CD14-positive monocyte (primary cell): ENCODE measurements around the gene DGKB. TPM values are rescaled to one million over a fixed set of nuclear protein-coding genes. Genes with fewer than 3 reads are reported as not detected.

ENCODE experiments used
- DNase-seq, 3 donors: peaks; one replicate each; pipeline ENCODE4 v3.0.0-alpha.2; 2011 to 2022
- H2AFZ ChIP-seq: 2 replicates; pipeline ENCODE4 v1.6.0; 2012; ENCODE audit warnings: mild to moderate bottlenecking, low read depth, low read length, inconsistent platforms; ENCODE audit not compliant: insufficient read depth, poor library complexity, severe bottlenecking
- H3K27ac ChIP-seq, 2 donors: 1 replicate in 1 of 2; 2 replicates in 1 of 2; pipeline ENCODE4 v1.5.1; 2012 to 2013; ENCODE audit warnings: low read length in 2 of 2, control low read depth in 1 of 2, inconsistent platforms in 1 of 2, low read depth in 1 of 2, mild to moderate bottlenecking in 1 of 2
- H3K27me3 ChIP-seq, 2 donors: one replicate each; pipeline versions ENCODE4 v1.6.0 to v1.6.1; 2011 to 2013; ENCODE audit warnings: low read length in 2 of 2; ENCODE audit not compliant: control insufficient read depth in 2 of 2, insufficient read depth in 2 of 2
- H3K36me3 ChIP-seq, 2 donors: replicated peaks in 1 of 2; 1 replicate in 1 of 2; 2 replicates in 1 of 2; pipeline versions ENCODE4 v1.5.1 to v1.6.1; 2012 to 2013; ENCODE audit warnings: low read length in 2 of 2, control low read depth in 1 of 2, inconsistent platforms in 1 of 2, mild to moderate bottlenecking in 1 of 2; ENCODE audit not compliant: insufficient read depth in 2 of 2, control insufficient read depth in 1 of 2
- H3K4me1 ChIP-seq, 2 donors: 1 replicate in 1 of 2; 2 replicates in 1 of 2; pipeline versions ENCODE4 v1.5.1 to v1.6.1; 2012 to 2013; ENCODE audit warnings: low read length in 2 of 2, control low read depth in 1 of 2, inconsistent platforms in 1 of 2, mild to moderate bottlenecking in 1 of 2, moderate library complexity in 1 of 2; ENCODE audit not compliant: insufficient read depth in 2 of 2, control insufficient read depth in 1 of 2
- H3K4me2 ChIP-seq: replicated peaks from 2 replicates; pipeline ENCODE3; 2012; ENCODE audit warnings: low read length, moderate library complexity, mild to moderate bottlenecking; ENCODE audit not compliant: poor library complexity, severe bottlenecking; ENCODE audit errors: extremely low read depth
- H3K4me3 ChIP-seq, 3 experiments: fragments of 200-600 bp in 1 of 3; sonication (generic) in 1 of 3; replicated peaks in 1 of 3; 1 replicate in 2 of 3; 2 replicates in 1 of 3; pipeline ENCODE4 v1.5.1; 2011 to 2013; ENCODE audit warnings: low read length in 3 of 3, mild to moderate bottlenecking in 3 of 3, control low read depth in 2 of 3, low read depth in 2 of 3, inconsistent platforms in 1 of 3, moderate library complexity in 1 of 3
- H3K79me2 ChIP-seq: 2 replicates; pipeline ENCODE4 v1.6.0; 2012; ENCODE audit warnings: mild to moderate bottlenecking, control low read depth, inconsistent platforms, low read length, moderate library complexity; ENCODE audit not compliant: insufficient read depth
- H3K9ac ChIP-seq: 2 replicates; pipeline ENCODE4 v1.6.0; 2017; ENCODE audit warnings: low read length, mild to moderate bottlenecking; ENCODE audit not compliant: insufficient read depth, poor library complexity, severe bottlenecking
- H3K9me3 ChIP-seq, 2 donors: replicated peaks in 1 of 2; 1 replicate in 1 of 2; 2 replicates in 1 of 2; pipeline versions ENCODE4 v1.5.1 to v1.6.1; 2012 to 2013; ENCODE audit warnings: low read length in 2 of 2, control low read depth in 1 of 2; ENCODE audit not compliant: control insufficient read depth in 1 of 2, insufficient read depth in 1 of 2
- H4K20me1 ChIP-seq: 2 replicates; pipeline ENCODE4 v1.6.0; 2012; ENCODE audit warnings: mild to moderate bottlenecking, low read length, control low read depth, moderate library complexity; ENCODE audit not compliant: insufficient read depth
- H3K27ac Mint-ChIP-seq, 7 donors: one replicate each; pipeline ENCODE4 v1.8.0; 2020; ENCODE audit warnings: mild to moderate bottlenecking in 7 of 7, mixed read lengths in 7 of 7, moderate library complexity in 6 of 7, inconsistent platforms in 2 of 7
- H3K27me3 Mint-ChIP-seq, 3 donors: one replicate each; pipeline ENCODE4 v1.8.0; 2021 to 2022; ENCODE audit warnings: low read depth in 3 of 3, mild to moderate bottlenecking in 3 of 3, mixed read lengths in 3 of 3, moderate library complexity in 3 of 3, inconsistent platforms in 1 of 3
- H3K36me3 Mint-ChIP-seq, 2 donors: one replicate each; pipeline ENCODE4 v1.8.0; 2020; ENCODE audit warnings: mixed read lengths in 2 of 2, inconsistent platforms in 1 of 2, mild to moderate bottlenecking in 1 of 2
- H3K4me1 Mint-ChIP-seq: one replicate; pipeline ENCODE4 v1.8.0; 2020; ENCODE audit warnings: mild to moderate bottlenecking, mixed read lengths
- H3K4me3 Mint-ChIP-seq, 2 donors: one replicate each; pipeline ENCODE4 v1.8.0; 2020; ENCODE audit warnings: mild to moderate bottlenecking in 2 of 2, mixed read lengths in 2 of 2, moderate library complexity in 1 of 2
- H3K9me3 Mint-ChIP-seq, 7 donors: one replicate each; pipeline ENCODE4 v1.8.0; 2020 to 2022; ENCODE audit warnings: mixed read lengths in 7 of 7, mild to moderate bottlenecking in 6 of 7, moderate library complexity in 6 of 7, inconsistent platforms in 2 of 7
- WGBS: methylation state at CpG from one replicate; pipeline ENCODE4 v1.1.5; 2013; ENCODE audit warnings: missing lambda C conversion rate; ENCODE audit not compliant: insufficient coverage; 5-methylcytosine and 5-hydroxymethylcytosine counted together
- intact Hi-C, 2 donors: fragments of 100-400 bp; cut with micrococcal nuclease; formaldehyde crosslinking; loops; one replicate each; pipeline versions ENCODE4 v1.15.0 to v1.15.1; 2023
- polyA plus RNA-seq, 3 donors: library from polyadenylated mRNA; depleted of rRNA in 1 of 3; unstranded in 2 of 3; stranded (reverse) in 1 of 3; fragments of 300-500 nt in 2 of 3; fragments of >200 nt in 1 of 3; fragmentation: Illumina TruSeq in 2 of 3; gene quantifications; 1 replicate in 2 of 3; 2 replicates in 1 of 3; pipeline ENCODE4 v1.2.3, GENCODE V29; 2012 to 2021
- TF ChIP-seq, protein P1 (sequence below): fragments of 200-600 bp; IDR thresholded peaks from one replicate; pipeline ENCODE4 v1.8.0; 2022; ENCODE audit warnings: antibody characterized with exemption, mild to moderate bottlenecking

Gene DGKB
- polyA plus RNA-seq, 3 donors: not detected

DNA sequence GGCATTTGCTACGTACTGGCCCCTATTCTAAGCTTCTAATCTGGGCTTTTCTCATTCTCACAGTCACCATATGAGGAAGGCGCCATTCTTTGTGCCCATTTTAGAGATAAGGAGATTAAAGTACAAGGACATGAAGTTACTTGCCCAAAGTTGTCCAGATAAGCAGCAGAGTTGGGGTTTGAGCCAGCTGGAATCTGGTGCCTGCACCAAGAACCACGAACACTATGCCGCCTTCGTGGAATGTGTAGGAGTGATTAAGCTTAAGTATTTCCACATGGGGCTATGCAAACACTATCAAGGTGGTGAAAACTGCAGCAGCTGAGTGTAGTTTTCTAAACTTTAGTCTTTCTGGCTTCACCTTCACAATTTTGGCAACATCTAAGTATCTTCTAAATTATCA, 570.4 kb downstream of the DGKB start:
- TF ChIP-seq, protein P1, sequence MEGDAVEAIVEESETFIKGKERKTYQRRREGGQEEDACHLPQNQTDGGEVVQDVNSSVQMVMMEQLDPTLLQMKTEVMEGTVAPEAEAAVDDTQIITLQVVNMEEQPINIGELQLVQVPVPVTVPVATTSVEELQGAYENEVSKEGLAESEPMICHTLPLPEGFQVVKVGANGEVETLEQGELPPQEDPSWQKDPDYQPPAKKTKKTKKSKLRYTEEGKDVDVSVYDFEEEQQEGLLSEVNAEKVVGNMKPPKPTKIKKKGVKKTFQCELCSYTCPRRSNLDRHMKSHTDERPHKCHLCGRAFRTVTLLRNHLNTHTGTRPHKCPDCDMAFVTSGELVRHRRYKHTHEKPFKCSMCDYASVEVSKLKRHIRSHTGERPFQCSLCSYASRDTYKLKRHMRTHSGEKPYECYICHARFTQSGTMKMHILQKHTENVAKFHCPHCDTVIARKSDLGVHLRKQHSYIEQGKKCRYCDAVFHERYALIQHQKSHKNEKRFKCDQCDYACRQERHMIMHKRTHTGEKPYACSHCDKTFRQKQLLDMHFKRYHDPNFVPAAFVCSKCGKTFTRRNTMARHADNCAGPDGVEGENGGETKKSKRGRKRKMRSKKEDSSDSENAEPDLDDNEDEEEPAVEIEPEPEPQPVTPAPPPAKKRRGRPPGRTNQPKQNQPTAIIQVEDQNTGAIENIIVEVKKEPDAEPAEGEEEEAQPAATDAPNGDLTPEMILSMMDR: no peak

DNA sequence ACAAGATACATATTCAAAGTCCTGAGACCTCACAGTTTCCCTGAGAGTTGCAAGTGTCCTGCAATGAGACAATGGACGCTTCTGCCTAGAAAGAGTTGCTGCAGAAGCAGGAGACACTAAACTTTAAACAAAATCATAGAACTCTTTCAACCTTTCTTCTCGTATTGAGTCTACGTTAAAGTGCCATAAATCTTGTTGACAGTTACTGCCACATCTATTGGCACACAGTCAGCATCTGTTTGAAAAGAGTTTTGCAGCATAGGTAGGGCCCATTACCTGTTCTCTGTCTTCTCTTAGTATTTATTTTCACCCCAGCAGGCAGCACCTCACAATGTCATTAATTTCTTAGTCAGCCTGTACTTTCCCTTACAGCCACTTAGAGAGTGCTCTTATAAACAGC, 577.8 kb downstream of the DGKB start:
- Histone ChIP-seq H3K9ac (no peak overlapping the region), H3K4me1 (no peaks in the 10 kb centered on the region), H3K27me3 (no peaks in the 10 kb centered on the region), H3K4me3 (no peak overlapping the region), H3K36me3 (no peaks in the 10 kb centered on the region), H2AFZ (no peak overlapping the region), H4K20me1 (no peaks in the 10 kb centered on the region), H3K9me3 (peaks cover 0 to 11% of the 10 kb centered on the region in 2 donors), H3K27ac (no peak overlapping the region), H3K79me2 (no peaks in the 10 kb centered on the region), H3K4me2 (no peak overlapping the region)
- Mint-ChIP-seq H3K9me3 (peaks cover 0 to 12% (median 5%) of the 10 kb centered on the region in 7 donors), H3K4me1 (no peaks in the 10 kb centered on the region), H3K27me3 (no peaks in the 10 kb centered on the region), H3K4me3 (no peak overlapping the region), H3K27ac (no peak overlapping the region), H3K36me3 (no peaks in the 10 kb centered on the region)
- DNase-seq: no peak
- TF ChIP-seq, protein P1: no peak
- no CpG with 5 or more reads among the region's 3 CpGs for WGBS
- intact Hi-C loops: no loop called here

More for the DNA sequence above, 570.4 kb downstream of the DGKB start:
- Histone ChIP-seq H3K27ac (no peak overlapping the region), H3K36me3 (no peaks in the 10 kb centered on the region), H3K79me2 (no peaks in the 10 kb centered on the region), H3K27me3 (no peaks in the 10 kb centered on the region), H3K4me3 (no peak overlapping the region), H3K4me1 (no peaks in the 10 kb centered on the region), H2AFZ (no peak overlapping the region), H4K20me1 (no peaks in the 10 kb centered on the region), H3K9me3 (peaks cover 3 to 10% of the 10 kb centered on the region in 2 donors), H3K9ac (no peak overlapping the region), H3K4me2 (no peak overlapping the region)
- H3K27me3 Mint-ChIP-seq: no peaks in the 10 kb centered on the region
- H3K27ac Mint-ChIP-seq: no peak overlapping the region
- 100% methylated on average over 3 of the region's 5 CpGs for WGBS
- intact Hi-C loops: no loop called here
- no peaks in the 10 kb centered on the region for H3K36me3 Mint-ChIP-seq
- H3K4me3 Mint-ChIP-seq: no peak overlapping the region
- no peaks in the 10 kb centered on the region for H3K4me1 Mint-ChIP-seq
- peaks cover 0 to 4% (median 2%) of the 10 kb centered on the region in 7 donors for H3K9me3 Mint-ChIP-seq
- DNase-seq: no peak
